Measurements from ENCODE around the gene NOX5.

NOX5 gene

DNA sequence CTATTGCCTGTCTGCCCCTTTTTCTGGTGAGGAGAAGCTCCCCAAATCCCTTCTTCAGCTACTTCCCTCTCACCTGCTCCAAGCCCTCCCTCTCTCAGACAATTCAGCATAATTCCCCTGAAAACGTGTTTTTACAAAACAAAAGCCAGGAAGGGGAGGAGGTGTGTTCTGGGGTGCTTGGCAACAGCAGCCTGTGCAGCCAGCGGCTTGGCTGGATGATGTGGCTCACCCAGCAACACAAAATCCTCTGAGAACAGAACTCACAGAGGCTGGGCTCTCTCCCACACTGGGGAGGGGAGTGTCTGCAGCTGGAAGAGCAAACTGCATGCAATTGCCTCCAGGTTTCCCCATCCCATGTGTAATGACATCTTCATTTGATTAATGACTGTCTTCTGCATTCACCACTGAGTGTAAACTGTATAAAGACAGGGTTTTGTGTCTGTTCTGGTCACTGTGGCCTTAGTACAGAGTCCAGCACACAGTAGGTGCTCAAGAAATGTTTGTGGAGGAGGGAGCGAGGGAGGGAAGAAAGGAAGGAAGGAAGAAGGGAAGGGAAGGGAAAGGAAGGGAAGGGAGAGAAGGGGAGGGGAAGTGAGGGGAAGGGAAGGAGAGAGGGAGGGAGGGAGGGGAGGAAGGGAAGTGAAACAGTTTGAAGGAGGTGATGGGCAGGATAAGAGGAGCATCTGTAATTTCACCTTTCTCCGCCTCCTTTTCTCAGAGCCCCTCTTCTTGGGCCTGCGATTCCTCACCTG lies 75.9 kb downstream of the NOX5 start:
- no peak overlapping the region for H3K4me3 ChIP-seq (replicated peaks; ENCODE audit: low read depth, low read length)
- peak; percentile 80 for DNase-seq (ENCODE audit: low read depth)
- TF ChIP-seq, protein P1, sequence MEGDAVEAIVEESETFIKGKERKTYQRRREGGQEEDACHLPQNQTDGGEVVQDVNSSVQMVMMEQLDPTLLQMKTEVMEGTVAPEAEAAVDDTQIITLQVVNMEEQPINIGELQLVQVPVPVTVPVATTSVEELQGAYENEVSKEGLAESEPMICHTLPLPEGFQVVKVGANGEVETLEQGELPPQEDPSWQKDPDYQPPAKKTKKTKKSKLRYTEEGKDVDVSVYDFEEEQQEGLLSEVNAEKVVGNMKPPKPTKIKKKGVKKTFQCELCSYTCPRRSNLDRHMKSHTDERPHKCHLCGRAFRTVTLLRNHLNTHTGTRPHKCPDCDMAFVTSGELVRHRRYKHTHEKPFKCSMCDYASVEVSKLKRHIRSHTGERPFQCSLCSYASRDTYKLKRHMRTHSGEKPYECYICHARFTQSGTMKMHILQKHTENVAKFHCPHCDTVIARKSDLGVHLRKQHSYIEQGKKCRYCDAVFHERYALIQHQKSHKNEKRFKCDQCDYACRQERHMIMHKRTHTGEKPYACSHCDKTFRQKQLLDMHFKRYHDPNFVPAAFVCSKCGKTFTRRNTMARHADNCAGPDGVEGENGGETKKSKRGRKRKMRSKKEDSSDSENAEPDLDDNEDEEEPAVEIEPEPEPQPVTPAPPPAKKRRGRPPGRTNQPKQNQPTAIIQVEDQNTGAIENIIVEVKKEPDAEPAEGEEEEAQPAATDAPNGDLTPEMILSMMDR (IDR thresholded peaks at IDR 0.05; ENCODE audit: low read length, missing control alignments): no peak

DNA sequence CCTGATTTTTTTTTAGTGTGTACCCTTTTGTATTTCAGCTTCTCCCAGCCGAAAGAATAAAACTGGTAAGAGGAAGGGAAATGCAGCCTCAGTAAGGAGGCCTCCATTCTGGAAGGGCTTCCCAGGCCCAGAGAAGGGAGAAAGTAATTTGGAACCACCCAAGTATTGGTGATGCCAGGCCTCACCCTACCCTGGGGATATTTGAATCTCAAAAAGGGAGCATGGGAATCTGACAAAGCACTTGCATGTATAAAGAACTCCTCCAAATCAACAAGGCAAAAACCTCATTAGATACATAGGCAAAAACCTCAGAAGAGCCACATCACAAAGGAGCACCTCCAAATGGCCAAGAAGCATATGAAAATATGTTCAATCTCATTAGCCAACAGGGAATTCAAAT lies 77.2 kb downstream of the NOX5 start:
- TF ChIP-seq, protein P1 (IDR thresholded peaks at IDR 0.05; ENCODE audit: low read length, missing control alignments): no peak
- no peak overlapping the region for H3K4me3 ChIP-seq (replicated peaks; ENCODE audit: low read depth, low read length)
- DNase-seq (ENCODE audit: low read depth): no peak

DNA sequence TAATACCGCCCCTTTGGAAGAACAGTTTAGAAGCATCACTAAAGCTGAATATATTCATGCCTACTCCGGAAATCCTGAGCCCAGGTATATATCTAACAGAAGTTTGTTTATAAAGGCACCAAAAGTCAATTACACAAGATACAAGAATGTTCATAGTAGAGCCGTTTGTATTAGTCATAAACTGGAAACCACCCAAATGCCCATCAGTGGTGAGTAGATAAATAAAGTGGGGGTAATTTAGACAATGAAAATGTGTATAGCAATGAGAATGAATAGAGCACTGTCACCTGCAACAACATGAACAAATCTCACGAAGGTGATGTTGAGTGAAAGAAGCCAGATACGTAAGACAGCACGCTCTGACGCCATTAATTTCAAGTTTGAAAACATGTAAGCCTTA lies 77.7 kb downstream of the NOX5 start:
- TF ChIP-seq, protein P1 (IDR thresholded peaks at IDR 0.05; ENCODE audit: low read length, missing control alignments): no peak
- peak; percentile 80 for DNase-seq (ENCODE audit: low read depth)
- no peak overlapping the region for H3K4me3 ChIP-seq (replicated peaks; ENCODE audit: low read depth, low read length)

DNA sequence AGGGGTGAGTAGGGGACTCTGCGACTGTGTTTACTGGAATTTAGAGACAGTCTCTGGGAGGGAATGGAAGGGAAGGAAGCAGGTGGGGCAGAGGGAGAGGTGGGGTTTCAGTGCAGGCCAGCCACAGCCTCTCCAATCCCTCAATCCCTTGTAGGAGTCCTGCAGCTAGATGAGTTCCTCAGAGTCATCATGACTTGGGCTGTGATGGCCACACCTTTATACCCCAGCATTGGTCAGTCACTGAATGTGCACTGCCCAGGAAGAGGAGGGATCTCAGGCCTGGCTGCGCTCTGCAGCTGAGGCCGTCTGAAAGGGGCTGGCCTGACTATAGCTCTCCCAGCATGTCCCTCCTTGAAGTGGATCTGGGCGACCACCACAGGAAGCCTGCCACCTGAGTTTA lies 78.6 kb downstream of the NOX5 start:
- no peak overlapping the region for H3K4me3 ChIP-seq (replicated peaks; ENCODE audit: low read depth, low read length)
- DNase-seq (ENCODE audit: low read depth): peak; percentile 58
- TF ChIP-seq, protein P1 (IDR thresholded peaks at IDR 0.05; ENCODE audit: low read length, missing control alignments): no peak

DNA sequence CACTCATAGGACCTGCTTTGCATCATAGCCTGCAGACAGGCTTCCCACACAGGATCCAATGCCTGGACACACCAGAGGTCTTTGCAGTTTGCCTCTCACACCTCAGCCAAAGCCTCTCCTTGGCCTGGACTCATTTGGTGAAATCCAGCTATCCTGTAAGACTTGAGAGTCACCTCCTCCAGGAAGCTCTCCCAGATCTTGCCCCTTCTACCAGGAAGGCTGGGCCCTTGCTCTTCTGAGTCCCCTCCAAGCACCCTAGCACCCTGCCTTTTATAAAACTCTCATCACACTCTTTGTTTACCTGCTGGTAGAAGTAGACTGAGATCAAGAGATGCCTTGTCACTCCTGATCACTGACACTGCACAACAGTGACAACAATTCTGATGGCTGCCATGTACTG lies 79.1 kb downstream of the NOX5 start:
- no peak for DNase-seq (ENCODE audit: low read depth)
- H3K4me3 ChIP-seq (replicated peaks; ENCODE audit: low read depth, low read length): no peak overlapping the region
- TF ChIP-seq, protein P1 (IDR thresholded peaks at IDR 0.05; ENCODE audit: low read length, missing control alignments): no peak

DNA sequence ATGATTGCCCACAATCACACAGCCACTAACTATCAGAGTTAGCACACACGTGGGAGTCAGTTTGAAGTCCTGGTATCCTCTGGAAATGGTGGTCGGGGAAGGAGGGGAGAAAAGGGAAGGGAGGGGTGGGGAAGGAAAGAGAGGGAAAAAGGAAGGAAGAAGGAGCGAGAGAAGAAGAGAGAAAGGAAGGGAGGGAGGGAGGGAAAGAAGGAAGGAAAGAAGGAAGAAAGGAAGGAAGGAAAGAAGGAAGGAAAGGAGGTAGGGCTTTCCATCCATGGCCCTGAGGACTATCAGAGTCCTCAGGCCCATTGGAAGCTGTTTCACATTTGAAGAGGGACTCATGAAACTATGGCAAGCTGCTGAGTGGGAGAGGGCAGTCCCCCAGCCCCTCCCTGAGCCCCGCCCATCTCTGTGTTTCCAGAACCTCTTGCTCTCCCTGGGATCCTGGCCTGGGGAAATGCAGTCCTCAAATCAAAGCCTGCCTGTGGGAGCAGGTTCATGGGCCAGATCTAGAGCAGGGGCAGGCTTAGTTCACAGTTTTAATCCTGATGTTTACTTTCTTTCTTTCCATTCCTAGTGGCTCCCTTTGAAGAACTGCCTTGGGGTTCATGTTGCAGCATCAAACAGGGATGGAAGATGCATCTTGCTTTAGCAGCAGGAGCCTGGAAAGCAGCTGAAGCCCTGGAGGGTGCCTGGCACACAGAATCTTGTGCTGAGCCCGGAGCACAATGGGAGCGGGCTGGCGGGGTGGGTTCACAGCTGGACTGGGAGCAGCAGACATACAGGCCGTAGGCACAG lies 79.8 kb downstream of the NOX5 start:
- H3K4me3 ChIP-seq (replicated peaks; ENCODE audit: low read depth, low read length): no peak overlapping the region
- TF ChIP-seq, protein P1 (IDR thresholded peaks at IDR 0.05; ENCODE audit: low read length, missing control alignments): no peak
- DNase-seq (ENCODE audit: low read depth): no peak
